22Rv1 (cell line): Measurements from ENCODE around the gene LRSAM1.

Experiments
- CTCF ChIP-seq: fragments of 450-650 bp; IDR thresholded peaks from 2 replicates; pipeline ENCODE4 v1.5.1; 2017; ENCODE audit warnings: mild to moderate bottlenecking
- ZFX ChIP-seq: fragments of 450-650 bp; IDR thresholded peaks from 2 replicates; pipeline ENCODE4 v1.6.1; 2017; ENCODE audit warnings: antibody characterized with exemption, borderline replicate concordance

DNA sequence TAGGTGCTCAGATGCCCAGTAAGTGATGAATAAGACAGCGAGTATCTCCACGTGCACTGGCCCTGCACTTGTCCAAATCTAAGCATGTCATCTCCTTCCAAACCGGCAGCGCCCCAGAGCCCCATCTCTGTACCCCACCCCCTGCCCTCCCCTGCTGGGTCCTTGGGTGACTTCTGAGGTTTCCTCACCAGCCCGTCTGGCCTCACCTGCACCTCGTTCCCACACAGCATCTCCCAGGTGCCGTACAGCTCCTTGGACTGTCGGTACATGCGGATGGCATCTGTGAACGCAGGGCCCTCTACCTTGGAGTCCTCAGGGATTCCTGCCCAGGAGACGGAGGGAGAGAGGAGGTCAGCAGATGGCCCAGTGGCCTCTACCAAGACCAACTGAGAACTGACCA, 66.3 kb downstream of the LRSAM1 start:
- TF ChIP-seq CTCF = no peak
- TF ChIP-seq ZFX = no peak
